DND-41 (cell line): ENCODE results near the gene PDE3A.

Experiments used
- CTCF ChIP-seq: IDR thresholded peaks from 2 replicates; pipeline ENCODE4 v1.5.1; 2012; ENCODE audit warnings: borderline replicate concordance, low read length, moderate library complexity, mild to moderate bottlenecking; ENCODE audit not compliant: poor library complexity, severe bottlenecking; ENCODE audit errors: extremely low read depth
- EZH2 ChIP-seq: IDR thresholded peaks from 3 replicates; pipeline ENCODE4 v1.6.1; 2012; ENCODE audit warnings: borderline replicate concordance, low read depth, mild to moderate bottlenecking, moderate library complexity, low read length, inconsistent platforms; ENCODE audit not compliant: severe bottlenecking

GRCh38 chr12:20370866-20371519 lies 2.7 kb downstream of the PDE3A start:
- no peak for TF ChIP-seq CTCF
- no peak for TF ChIP-seq EZH2
